Tibial nerve (tissue), 4 donors: ENCODE results near the gene RAB20. TPM values are rescaled to one million over a fixed set of nuclear protein-coding genes. Genes with fewer than 3 reads are reported as not detected.

Experiments
- DNase-seq, 2 donors: peaks; one replicate each; pipeline ENCODE4 v3.0.0-alpha.2; 2019; ENCODE audit warnings: low spot score in 2 of 2
- H3K27ac ChIP-seq, 4 donors: fragments of 200-600 bp; sonication (generic) in 3 of 4; one replicate each; pipeline ENCODE4 v1.5.1; 2017 to 2019; ENCODE audit warnings: mild to moderate bottlenecking in 1 of 4
- H3K27me3 ChIP-seq, 2 donors: fragments of 200-600 bp; sonication (generic) in 1 of 2; one replicate each; pipeline versions ENCODE4 v1.5.1 to v1.6.0; 2017 to 2019
- H3K36me3 ChIP-seq, 3 donors: fragments of 200-600 bp; sonication (generic); one replicate each; pipeline ENCODE4 v1.5.1; 2018 to 2019
- H3K4me1 ChIP-seq, 4 donors: fragments of 200-600 bp; sonication (generic) in 3 of 4; one replicate each; pipeline ENCODE4 v1.5.1; 2017 to 2019
- H3K4me3 ChIP-seq, 4 donors: fragments of 200-600 bp; sonication (generic) in 3 of 4; one replicate each; pipeline ENCODE4 v1.5.1; 2017 to 2019; ENCODE audit warnings: mild to moderate bottlenecking in 1 of 4, moderate library complexity in 1 of 4
- H3K9me3 ChIP-seq, 4 donors: fragments of 200-600 bp; sonication (generic) in 3 of 4; one replicate each; pipeline ENCODE4 v1.5.1; 2017 to 2019
- EP300 ChIP-seq, 2 donors: sonication (generic); formaldehyde crosslinking; IDR thresholded peaks; one replicate each; pipeline ENCODE4 v1.6.1; 2017; ENCODE audit warnings: antibody characterized with exemption in 2 of 2, mild to moderate bottlenecking in 1 of 2
- POLR2A ChIP-seq, 2 donors: fragments of 450-650 bp; IDR thresholded peaks; one replicate each; pipeline ENCODE4 v1.6.1; 2017; ENCODE audit warnings: antibody characterized with exemption in 2 of 2, mild to moderate bottlenecking in 2 of 2, moderate library complexity in 2 of 2
- WGBS, 2 donors: methylation state at CpG; one replicate each; pipeline ENCODE4 v1.1.5; 2018; 5-methylcytosine and 5-hydroxymethylcytosine counted together
- total RNA-seq, 4 donors: library from RNA; depleted of rRNA; stranded (reverse); fragments of >200 nt; gene quantifications; one replicate each; pipeline ENCODE4 v1.1.0, GENCODE V29; 2016
- TF ChIP-seq, protein P1 (sequence below), 5 experiments: fragments of 200-600 bp in 3 of 5; fragments of 450-650 bp in 2 of 5; sonication (generic) in 3 of 5; IDR thresholded peaks; one replicate each; pipeline ENCODE4 v1.5.1; 2016 to 2019; ENCODE audit warnings: antibody characterized with exemption in 5 of 5, mild to moderate bottlenecking in 3 of 5, moderate library complexity in 2 of 5

RAB20 gene
- total RNA-seq, 4 donors from 2014 or later = 28.5 to 52.5 (median 30.2) TPM

DNA sequence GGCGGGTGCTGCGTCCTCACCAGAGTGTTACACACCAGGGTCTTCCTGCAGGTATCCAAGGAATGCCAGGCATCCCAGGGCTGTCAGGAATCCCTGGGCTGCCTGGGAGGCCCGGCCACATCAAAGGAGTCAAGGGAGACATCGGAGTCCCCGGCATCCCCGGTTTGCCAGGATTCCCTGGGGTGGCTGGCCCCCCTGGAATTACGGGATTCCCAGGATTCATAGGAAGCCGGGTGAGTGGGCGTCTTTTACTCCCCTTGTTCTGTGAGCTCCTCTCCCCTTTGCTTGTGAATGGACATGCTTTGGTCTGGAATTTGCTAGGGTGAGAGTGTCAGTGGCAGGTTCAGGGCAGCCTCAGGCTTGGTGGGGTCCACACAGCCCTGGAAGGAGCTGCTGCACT is 75.9 kb downstream of the RAB20 start:
- 45 to 55% methylated on average over 9 of the region's 9 CpGs for WGBS, 2 donors
- peaks cover 0 to 87% (median 3%) of the 10 kb centered on the region in 3 donors for H3K36me3 ChIP-seq
- TF ChIP-seq, protein P1, sequence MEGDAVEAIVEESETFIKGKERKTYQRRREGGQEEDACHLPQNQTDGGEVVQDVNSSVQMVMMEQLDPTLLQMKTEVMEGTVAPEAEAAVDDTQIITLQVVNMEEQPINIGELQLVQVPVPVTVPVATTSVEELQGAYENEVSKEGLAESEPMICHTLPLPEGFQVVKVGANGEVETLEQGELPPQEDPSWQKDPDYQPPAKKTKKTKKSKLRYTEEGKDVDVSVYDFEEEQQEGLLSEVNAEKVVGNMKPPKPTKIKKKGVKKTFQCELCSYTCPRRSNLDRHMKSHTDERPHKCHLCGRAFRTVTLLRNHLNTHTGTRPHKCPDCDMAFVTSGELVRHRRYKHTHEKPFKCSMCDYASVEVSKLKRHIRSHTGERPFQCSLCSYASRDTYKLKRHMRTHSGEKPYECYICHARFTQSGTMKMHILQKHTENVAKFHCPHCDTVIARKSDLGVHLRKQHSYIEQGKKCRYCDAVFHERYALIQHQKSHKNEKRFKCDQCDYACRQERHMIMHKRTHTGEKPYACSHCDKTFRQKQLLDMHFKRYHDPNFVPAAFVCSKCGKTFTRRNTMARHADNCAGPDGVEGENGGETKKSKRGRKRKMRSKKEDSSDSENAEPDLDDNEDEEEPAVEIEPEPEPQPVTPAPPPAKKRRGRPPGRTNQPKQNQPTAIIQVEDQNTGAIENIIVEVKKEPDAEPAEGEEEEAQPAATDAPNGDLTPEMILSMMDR (IDR thresholded peaks at IDR 0.05) = no peak
- TF ChIP-seq EP300 (IDR thresholded peaks at IDR 0.05) (no peak), POLR2A (IDR thresholded peaks at IDR 0.05) (no peak)
- no peak overlapping the region for H3K27ac ChIP-seq
- no peak overlapping the region for H3K4me3 ChIP-seq
- no peaks in the 10 kb centered on the region for H3K9me3 ChIP-seq
- H3K4me1 ChIP-seq = no peaks in the 10 kb centered on the region
- H3K27me3 ChIP-seq = no peaks in the 10 kb centered on the region
- no peak for DNase-seq

DNA sequence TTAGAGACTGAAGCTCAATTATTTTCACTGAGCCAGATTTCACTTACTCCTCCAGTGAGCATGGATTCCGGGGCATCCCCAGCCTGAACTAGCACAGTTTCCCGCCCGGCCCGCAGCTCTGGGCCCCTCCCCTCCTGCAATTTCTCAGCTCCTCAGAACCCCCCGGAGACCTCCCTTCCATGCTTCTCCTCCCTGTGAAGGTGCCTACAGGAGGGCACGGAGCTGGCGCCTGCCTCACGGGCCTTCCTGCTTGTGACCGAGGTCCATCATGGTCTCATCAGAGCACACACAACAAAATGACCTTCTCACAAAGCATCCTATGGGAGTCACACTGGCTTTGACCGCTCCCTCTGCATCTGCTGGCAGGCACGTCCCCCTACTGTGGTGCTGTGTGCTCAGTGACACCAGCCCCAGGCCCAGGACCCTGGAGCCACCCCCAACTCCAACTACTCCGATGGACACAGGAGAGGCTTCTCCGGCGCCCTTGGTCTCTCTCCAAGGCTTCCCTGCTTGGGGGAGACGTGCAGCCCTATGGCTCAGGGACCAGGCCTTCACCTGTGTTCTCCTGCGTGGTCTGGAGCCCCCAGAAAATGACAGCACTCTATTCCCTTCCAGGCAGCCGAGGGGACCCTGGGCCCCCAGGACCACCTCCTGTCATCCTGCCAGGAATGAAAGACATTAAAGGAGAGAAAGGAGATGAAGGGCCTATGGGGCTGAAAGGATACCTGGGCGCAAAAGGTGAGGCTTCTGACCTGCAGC is 77.1 kb downstream of the RAB20 start:
- no peak for DNase-seq
- H3K27me3 ChIP-seq = no peaks in the 10 kb centered on the region
- TF ChIP-seq EP300 (IDR thresholded peaks at IDR 0.05) (no peak), POLR2A (IDR thresholded peaks at IDR 0.05) (no peak)
- TF ChIP-seq, protein P1 (IDR thresholded peaks at IDR 0.05) = no peak
- H3K9me3 ChIP-seq = no peaks in the 10 kb centered on the region
- peaks cover 0 to 87% (median 3%) of the 10 kb centered on the region in 3 donors for H3K36me3 ChIP-seq
- WGBS, 2 donors = 87 to 90% methylated on average over 18 of the region's 18 CpGs
- peaks cover 0 to 4% (median under 1%) of the 10 kb centered on the region in 4 donors for H3K4me1 ChIP-seq
- H3K27ac ChIP-seq = no peak overlapping the region
- H3K4me3 ChIP-seq = no peak overlapping the region

DNA sequence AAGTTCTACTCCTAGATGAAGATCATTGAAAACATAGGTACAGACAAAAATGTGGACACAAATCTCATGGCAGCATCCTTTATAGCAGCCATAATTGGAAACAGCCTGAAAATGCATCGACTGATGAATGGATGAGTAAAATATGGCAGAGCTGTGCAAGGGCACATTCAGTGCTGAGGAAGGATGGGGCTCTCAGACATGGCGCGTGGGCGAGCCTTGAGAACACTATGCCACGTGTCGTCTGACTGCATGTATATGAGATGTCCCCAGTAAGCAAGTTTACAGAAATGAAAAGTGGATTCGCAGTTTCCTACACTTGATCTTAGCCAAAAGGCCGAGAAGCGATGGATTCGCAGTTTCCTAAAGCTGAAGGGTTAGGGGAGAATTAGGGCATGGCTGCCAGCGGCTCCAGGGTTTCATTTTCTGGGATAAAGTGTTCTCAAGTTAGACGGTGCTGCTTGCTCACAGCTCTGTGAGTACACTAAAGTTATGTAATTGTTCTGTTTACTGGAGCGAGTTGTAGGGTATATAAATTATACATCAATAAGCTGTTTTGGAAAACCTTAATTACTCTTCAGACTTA is 78.0 kb downstream of the RAB20 start:
- 79 to 80% methylated on average over 13 of the region's 13 CpGs for WGBS, 2 donors
- H3K27ac ChIP-seq = peak overlapping the region in 1 of 4 donors; percentile 41

DNA sequence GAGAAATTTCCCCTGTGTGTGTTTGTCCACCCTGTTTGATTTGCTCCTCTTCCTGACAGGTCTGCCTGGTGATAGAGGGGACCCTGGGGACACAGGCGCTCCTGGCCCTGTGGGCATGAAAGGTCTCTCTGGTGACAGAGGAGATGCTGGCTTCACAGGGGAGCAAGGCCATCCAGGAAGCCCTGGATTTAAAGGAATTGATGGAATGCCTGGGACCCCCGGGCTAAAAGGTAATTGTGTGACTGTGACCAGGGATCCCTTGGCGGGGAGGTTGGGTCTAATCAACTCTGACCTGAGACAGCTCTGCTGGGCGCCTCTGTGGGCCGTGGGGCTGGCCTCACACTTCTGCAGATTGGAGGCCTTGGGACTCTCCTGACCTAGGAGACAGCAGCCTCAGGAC is 81.4 kb downstream of the RAB20 start:
- Histone ChIP-seq H3K4me1 (peaks cover 0 to 23% (median 4%) of the 10 kb centered on the region in 4 donors), H3K27me3 (no peaks in the 10 kb centered on the region), H3K4me3 (no peak overlapping the region), H3K9me3 (no peaks in the 10 kb centered on the region), H3K36me3 (peaks cover 0 to 90% (median 0%) of the 10 kb centered on the region in 3 donors), H3K27ac (peak overlapping the region in 2 of 4 donors; percentile 48 to 68)
- TF ChIP-seq EP300 (IDR thresholded peaks at IDR 0.05) (no peak), POLR2A (IDR thresholded peaks at IDR 0.05) (no peak)
- TF ChIP-seq, protein P1 (IDR thresholded peaks at IDR 0.05) = no peak
- no peak for DNase-seq
- 68 to 80% methylated on average over 5 of the region's 5 CpGs for WGBS, 2 donors

More for the DNA sequence above, 78.0 kb downstream of the RAB20 start:
- Histone ChIP-seq H3K4me1 (peaks cover 0 to 14% (median 4%) of the 10 kb centered on the region in 4 donors), H3K9me3 (no peaks in the 10 kb centered on the region), H3K4me3 (no peak overlapping the region), H3K27me3 (no peaks in the 10 kb centered on the region), H3K36me3 (peaks cover 0 to 87% (median 0%) of the 10 kb centered on the region in 3 donors)
- TF ChIP-seq, protein P1 (IDR thresholded peaks at IDR 0.05) = no peak
- no peak for TF ChIP-seq EP300 (IDR thresholded peaks at IDR 0.05)
- TF ChIP-seq POLR2A (IDR thresholded peaks at IDR 0.05) = no peak
- DNase-seq = no peak

DNA sequence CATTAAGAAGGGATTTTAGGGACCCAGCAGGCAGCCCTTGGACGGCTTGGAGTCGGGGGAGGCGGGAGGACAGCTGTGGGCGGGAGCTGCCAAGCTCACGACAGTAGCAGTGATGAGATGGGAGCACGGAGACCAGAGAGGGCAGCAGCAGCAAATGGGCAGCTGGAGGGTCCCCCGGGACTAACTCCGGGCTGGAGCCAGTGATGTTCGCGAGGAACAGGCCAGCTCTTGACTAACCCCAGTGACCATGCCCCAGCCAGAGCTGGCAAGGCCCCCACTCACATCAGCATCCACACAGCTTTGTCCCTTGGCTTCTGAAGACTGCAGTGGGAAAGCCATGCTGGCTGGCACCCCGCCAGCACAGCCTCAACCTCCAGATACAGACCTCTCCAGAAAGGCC is 81.9 kb downstream of the RAB20 start:
- no peaks in the 10 kb centered on the region for H3K27me3 ChIP-seq
- TF ChIP-seq EP300 (IDR thresholded peaks at IDR 0.05) = no peak
- TF ChIP-seq POLR2A (IDR thresholded peaks at IDR 0.05) = no peak
- TF ChIP-seq, protein P1 (IDR thresholded peaks at IDR 0.05) = no peak
- H3K9me3 ChIP-seq = no peaks in the 10 kb centered on the region
- peaks cover 0 to 90% (median 0%) of the 10 kb centered on the region in 3 donors for H3K36me3 ChIP-seq
- peaks cover 0 to 23% (median 4%) of the 10 kb centered on the region in 4 donors for H3K4me1 ChIP-seq
- 57 to 58% methylated on average over 11 of the region's 11 CpGs for WGBS, 2 donors
- DNase-seq = no peak
- H3K27ac ChIP-seq = peak overlapping the region in 3 of 4 donors; percentile 11 to 70 (median 68)
- H3K4me3 ChIP-seq = no peak overlapping the region
